Chondrocyte (in vitro differentiated cells): ENCODE data around the gene ZNF784. TPM values are rescaled to one million over a fixed set of nuclear protein-coding genes. Genes with fewer than 3 reads are reported as not detected.

Experiments used
- DNase-seq: peaks from one replicate; pipeline ENCODE4 v3.0.0; 2021; ENCODE audit warnings: mixed read lengths, low spot score
- H3K27ac Mint-ChIP-seq: one replicate; pipeline ENCODE4 v1.8.0; 2021; ENCODE audit warnings: mild to moderate bottlenecking, moderate library complexity, mixed read lengths; ENCODE audit not compliant: unreplicated experiment
- H3K27me3 Mint-ChIP-seq: 2 replicates; pipeline ENCODE4 v1.8.0; 2021; ENCODE audit warnings: low read depth, mixed read lengths
- H3K36me3 Mint-ChIP-seq: 2 replicates; pipeline ENCODE4 v1.8.0; 2021; ENCODE audit warnings: low read depth, mixed read lengths
- H3K4me1 Mint-ChIP-seq: 2 replicates; pipeline ENCODE4 v1.8.0; 2021; ENCODE audit warnings: low read depth, mild to moderate bottlenecking, mixed read lengths
- H3K4me3 Mint-ChIP-seq: one replicate; pipeline ENCODE4 v1.8.0; 2021; ENCODE audit warnings: mild to moderate bottlenecking, moderate library complexity, mixed read lengths; ENCODE audit not compliant: unreplicated experiment
- H3K9me3 Mint-ChIP-seq: 2 replicates; pipeline ENCODE4 v1.8.0; 2021; ENCODE audit warnings: low read depth, mixed read lengths
- CTCF ChIP-seq: fragments of 200-600 bp; sonication (generic); IDR thresholded peaks from 2 replicates; pipeline ENCODE4 v1.5.0; 2021; ENCODE audit warnings: antibody characterized with exemption, mild to moderate bottlenecking, moderate library complexity
- total RNA-seq: library from RNA; stranded (reverse); gene quantifications from 3 replicates; pipeline ENCODE4 v1.2.1, GENCODE V29; 2021

ZNF784 gene
- total RNA-seq, 1 donor from 2014 or later = 6.4 TPM

GRCh38 chr19:55597501-55597921 is 26.9 kb downstream of the ZNF784 start:
- TF ChIP-seq CTCF = no peak
- Mint-ChIP-seq H3K27me3 (no peaks in the 10 kb centered on the region), H3K27ac (no peak overlapping the region), H3K4me3 (no peak overlapping the region), H3K9me3 (no peaks in the 10 kb centered on the region), H3K36me3 (peaks cover 24% of the 10 kb centered on the region), H3K4me1 (peaks cover 25% of the 10 kb centered on the region)
- DNase-seq = no peak

GRCh38 chr19:55596304-55596703 is 28.1 kb downstream of the ZNF784 start:
- no peaks in the 10 kb centered on the region for H3K9me3 Mint-ChIP-seq
- TF ChIP-seq CTCF = no peak
- peaks cover 20% of the 10 kb centered on the region for H3K4me1 Mint-ChIP-seq
- no peak overlapping the region for H3K27ac Mint-ChIP-seq
- no peak overlapping the region for H3K4me3 Mint-ChIP-seq
- H3K36me3 Mint-ChIP-seq = peaks cover 26% of the 10 kb centered on the region
- no peak for DNase-seq
- H3K27me3 Mint-ChIP-seq = no peaks in the 10 kb centered on the region

- H3K9me3 Mint-ChIP-seq = no peaks in the 10 kb centered on the region
- no peaks in the 10 kb centered on the region for H3K27me3 Mint-ChIP-seq
- no peak for DNase-seq
- H3K27ac Mint-ChIP-seq = no peak overlapping the region
- H3K36me3 Mint-ChIP-seq = peaks cover 26% of the 10 kb centered on the region
- no peak overlapping the region for H3K4me3 Mint-ChIP-seq
- no peak for TF ChIP-seq CTCF
- H3K4me1 Mint-ChIP-seq = peaks cover 14% of the 10 kb centered on the region
Observed at GRCh38 chr19:55594996-55595545, 29.3 kb downstream of the ZNF784 start.

- no peak for TF ChIP-seq CTCF
- peaks cover 8% of the 10 kb centered on the region for H3K4me1 Mint-ChIP-seq
- H3K36me3 Mint-ChIP-seq = peaks cover 26% of the 10 kb centered on the region
- no peaks in the 10 kb centered on the region for H3K9me3 Mint-ChIP-seq
- H3K27me3 Mint-ChIP-seq = no peaks in the 10 kb centered on the region
- H3K4me3 Mint-ChIP-seq = no peak overlapping the region
- no peak overlapping the region for H3K27ac Mint-ChIP-seq
- DNase-seq = no peak
Observed at GRCh38 chr19:55593096-55593772, 31.1 kb downstream of the ZNF784 start.

GRCh38 chr19:55592391-55593090 is 31.8 kb downstream of the ZNF784 start:
- Mint-ChIP-seq H3K36me3 (peaks cover 26% of the 10 kb centered on the region), H3K27me3 (no peaks in the 10 kb centered on the region), H3K4me1 (peaks cover 4% of the 10 kb centered on the region), H3K4me3 (no peak overlapping the region), H3K27ac (no peak overlapping the region), H3K9me3 (no peaks in the 10 kb centered on the region)
- no peak for TF ChIP-seq CTCF
- no peak for DNase-seq
